GM06990 (cell line): ENCODE data around the gene XYLT2.

Experiments
- DNase-seq: peaks from one replicate; pipeline ENCODE4 v3.0.0-alpha.2; 2011; ENCODE audit not compliant: insufficient read length; ENCODE audit errors: extremely low read depth
- H3K27me3 ChIP-seq: replicated peaks from 2 replicates; pipeline ENCODE4 v1.6.0; 2011; ENCODE audit warnings: low read length; ENCODE audit not compliant: control insufficient read depth, insufficient read depth
- H3K36me3 ChIP-seq: 2 replicates; pipeline ENCODE4 v1.5.1; 2011; ENCODE audit warnings: low read length; ENCODE audit not compliant: control insufficient read depth, insufficient read depth
- H3K4me3 ChIP-seq: replicated peaks from 2 replicates; pipeline ENCODE4 v1.5.1; 2011; ENCODE audit warnings: low read depth, mild to moderate bottlenecking, control low read depth, low read length
- CTCF ChIP-seq: IDR thresholded peaks from 2 replicates; pipeline ENCODE4 v1.5.1; 2011; ENCODE audit warnings: low read length, control low read depth, mild to moderate bottlenecking, inconsistent platforms; ENCODE audit not compliant: insufficient read depth, poor library complexity, severe bottlenecking

Gene XYLT2

GRCh38 chr17:50359998-50360461, 14.1 kb downstream of the XYLT2 start:
- DNase-seq, result no peak
- TF ChIP-seq CTCF, result no peak
- Histone ChIP-seq H3K27me3 (no peaks in the 10 kb centered on the region), H3K4me3 (no peak overlapping the region), H3K36me3 (peaks cover 20% of the 10 kb centered on the region)

- H3K36me3 ChIP-seq, result peaks cover 20% of the 10 kb centered on the region
- no peak for DNase-seq
- no peak for TF ChIP-seq CTCF
Observed at GRCh38 chr17:50360486-50361115, 14.7 kb downstream of the XYLT2 start.

GRCh38 chr17:50361561-50362480, 15.9 kb downstream of the XYLT2 start:
- peaks cover 16% of the 10 kb centered on the region for H3K36me3 ChIP-seq
- DNase-seq, result no peak
- no peak overlapping the region for H3K4me3 ChIP-seq
- TF ChIP-seq CTCF, result peak; percentile 84
- no peaks in the 10 kb centered on the region for H3K27me3 ChIP-seq

More at GRCh38 chr17:50360486-50361115, 14.7 kb downstream of the XYLT2 start:
- Histone ChIP-seq H3K27me3 (no peaks in the 10 kb centered on the region), H3K4me3 (no peak overlapping the region)

GRCh38 chr17:50362661-50363060, 16.7 kb downstream of the XYLT2 start:
- Histone ChIP-seq H3K27me3 (no peaks in the 10 kb centered on the region), H3K36me3 (peaks cover 14% of the 10 kb centered on the region), H3K4me3 (no peak overlapping the region)
- no peak for TF ChIP-seq CTCF
- DNase-seq, result no peak

- Histone ChIP-seq H3K4me3 (no peak overlapping the region), H3K27me3 (no peaks in the 10 kb centered on the region), H3K36me3 (peaks cover 21% of the 10 kb centered on the region)
- no peak for DNase-seq
- no peak for TF ChIP-seq CTCF
Observed at GRCh38 chr17:50363217-50364060, 17.5 kb downstream of the XYLT2 start.
